Large intestine (tissue), 3 donors: Measurements from ENCODE around the gene GRK5. TPM values are rescaled to one million over a fixed set of nuclear protein-coding genes. Genes with fewer than 3 reads are reported as not detected.

ENCODE experiments used
- DNase-seq, 2 donors: peaks; one replicate each; pipeline versions ENCODE4 v3.0.0 to v3.0.0-alpha.2; 2013
- H3K27ac ChIP-seq: one replicate; pipeline ENCODE4 v1.5.1; 2013; ENCODE audit warnings: low read length
- H3K27me3 ChIP-seq: 2 replicates; pipeline ENCODE4 v1.6.1; 2013; ENCODE audit warnings: low read length; ENCODE audit not compliant: control insufficient read depth, insufficient read depth
- H3K36me3 ChIP-seq: 2 replicates; pipeline ENCODE4 v1.6.1; 2013; ENCODE audit warnings: low read length; ENCODE audit not compliant: control insufficient read depth, insufficient read depth
- H3K4me1 ChIP-seq: one replicate; pipeline ENCODE4 v1.6.1; 2013; ENCODE audit warnings: low read length; ENCODE audit not compliant: control insufficient read depth, insufficient read depth
- H3K4me3 ChIP-seq: one replicate; pipeline ENCODE4 v1.5.1; 2013; ENCODE audit warnings: low read length
- H3K9me3 ChIP-seq: one replicate; pipeline ENCODE4 v1.6.1; 2013; ENCODE audit warnings: mild to moderate bottlenecking, low read depth, low read length, moderate library complexity; ENCODE audit not compliant: control insufficient read depth
- WGBS: methylation state at CpG from one replicate; pipeline ENCODE4 v1.1.5; 2013; ENCODE audit warnings: low lambda C conversion rate; ENCODE audit not compliant: insufficient coverage; 5-methylcytosine and 5-hydroxymethylcytosine counted together
- polyA plus RNA-seq: library from polyadenylated mRNA; unstranded; fragments of 120-200 nt; gene quantifications from one replicate; pipeline ENCODE4 v1.2.1, GENCODE V29; 2013

GRK5 gene
- polyA plus RNA-seq, 1 donor = 38.8 TPM

- Histone ChIP-seq H3K4me3 (no peak overlapping the region), H3K27ac (no peak overlapping the region), H3K27me3 (no peaks in the 10 kb centered on the region), H3K4me1 (no peaks in the 10 kb centered on the region), H3K9me3 (no peaks in the 10 kb centered on the region), H3K36me3 (no peaks in the 10 kb centered on the region)
- no CpG with 5 or more reads among the region's 4 CpGs for WGBS
- DNase-seq = no peak
Observed at GRCh38 chr10:119191881-119192280, 15.5 kb upstream of the GRK5 start.

GRCh38 chr10:119197921-119198320 is 9.4 kb upstream of the GRK5 start:
- no peaks in the 10 kb centered on the region for H3K9me3 ChIP-seq
- no peak overlapping the region for H3K27ac ChIP-seq
- H3K4me1 ChIP-seq = peaks cover 2% of the 10 kb centered on the region
- H3K27me3 ChIP-seq = peaks cover 4% of the 10 kb centered on the region
- H3K36me3 ChIP-seq = no peaks in the 10 kb centered on the region
- WGBS = no CpG with 5 or more reads among the region's 4 CpGs
- DNase-seq = no peak
- no peak overlapping the region for H3K4me3 ChIP-seq

- H3K9me3 ChIP-seq = no peaks in the 10 kb centered on the region
- DNase-seq = no peak
- no peak overlapping the region for H3K4me3 ChIP-seq
- WGBS = no CpG with 5 or more reads among the region's 7 CpGs
- peaks cover 2% of the 10 kb centered on the region for H3K4me1 ChIP-seq
- peaks cover 4% of the 10 kb centered on the region for H3K27me3 ChIP-seq
- H3K27ac ChIP-seq = no peak overlapping the region
- no peaks in the 10 kb centered on the region for H3K36me3 ChIP-seq
Observed at GRCh38 chr10:119198438-119198837, 8.9 kb upstream of the GRK5 start.

GRCh38 chr10:119199231-119199992 is 8.0 kb upstream of the GRK5 start:
- Histone ChIP-seq H3K4me3 (no peak overlapping the region), H3K4me1 (peaks cover 2% of the 10 kb centered on the region), H3K27ac (no peak overlapping the region), H3K9me3 (no peaks in the 10 kb centered on the region), H3K36me3 (no peaks in the 10 kb centered on the region), H3K27me3 (peaks cover 4% of the 10 kb centered on the region)
- no CpG with 5 or more reads among the region's 9 CpGs for WGBS
- DNase-seq = peak; percentile 61 to 69

GRCh38 chr10:119201233-119201632 is 6.1 kb upstream of the GRK5 start:
- Histone ChIP-seq H3K9me3 (no peaks in the 10 kb centered on the region), H3K27ac (no peak overlapping the region), H3K27me3 (peaks cover 4% of the 10 kb centered on the region), H3K36me3 (no peaks in the 10 kb centered on the region), H3K4me3 (no peak overlapping the region), H3K4me1 (peaks cover 7% of the 10 kb centered on the region)
- WGBS = no CpG with 5 or more reads among the region's 1 CpG
- DNase-seq = no peak

GRCh38 chr10:119203006-119203405 is 4.4 kb upstream of the GRK5 start:
- 40% methylated on average over 1 of the region's 4 CpGs for WGBS
- H3K4me3 ChIP-seq = no peak overlapping the region
- no peak overlapping the region for H3K27ac ChIP-seq
- H3K36me3 ChIP-seq = no peaks in the 10 kb centered on the region
- H3K27me3 ChIP-seq = peaks cover 4% of the 10 kb centered on the region
- no peak for DNase-seq
- H3K4me1 ChIP-seq = peaks cover 9% of the 10 kb centered on the region
- H3K9me3 ChIP-seq = no peaks in the 10 kb centered on the region

GRCh38 chr10:119205894-119206602 is 1.3 kb upstream of the GRK5 start:
- Histone ChIP-seq H3K4me1 (peaks cover 17% of the 10 kb centered on the region), H3K27me3 (no peaks in the 10 kb centered on the region), H3K27ac (peak overlapping the region; percentile 64), H3K9me3 (no peaks in the 10 kb centered on the region), H3K36me3 (no peaks in the 10 kb centered on the region), H3K4me3 (peak overlapping the region; percentile 30)
- peak in 1 of 2 donors; percentile 43 for DNase-seq
- WGBS = no CpG with 5 or more reads among the region's 17 CpGs

GRCh38 chr10:119206603-119207365 is 587 bp upstream of the GRK5 start:
- Histone ChIP-seq H3K36me3 (no peaks in the 10 kb centered on the region), H3K4me1 (peaks cover 23% of the 10 kb centered on the region), H3K9me3 (no peaks in the 10 kb centered on the region), H3K27me3 (no peaks in the 10 kb centered on the region), H3K4me3 (peak overlapping the region; percentile 30), H3K27ac (peak overlapping the region; percentile 64)
- DNase-seq = peak; percentile 65 to 85
- WGBS = no CpG with 5 or more reads among the region's 97 CpGs

GRCh38 chr10:119207713-119208552 is 562 bp downstream of the GRK5 start:
- H3K4me3 ChIP-seq = peak overlapping the region; percentile 54
- peak overlapping the region; percentile 59 for H3K27ac ChIP-seq
- no peaks in the 10 kb centered on the region for H3K9me3 ChIP-seq
- WGBS = no CpG with 5 or more reads among the region's 62 CpGs
- DNase-seq = peak; percentile 37 to 72
- peaks cover 30% of the 10 kb centered on the region for H3K4me1 ChIP-seq
- no peaks in the 10 kb centered on the region for H3K27me3 ChIP-seq
- peaks cover 3% of the 10 kb centered on the region for H3K36me3 ChIP-seq
